ENCODE measurements around the gene AOC2. TPM values are rescaled to one million over a fixed set of nuclear protein-coding genes. Genes with fewer than 3 reads are reported as not detected.

The AOC2 gene
- total RNA-seq, 1 experiment from 2014 or later: 3.7 TPM

- no peak overlapping the region for H2AFZ ChIP-seq
- peaks cover 16% of the 10 kb centered on the region for H3K79me2 ChIP-seq (ENCODE audit: low read depth)
- DNase-seq: peak; percentile 40 to 58
- no peak overlapping the region for H3K4me3 ChIP-seq
- peaks cover 10% of the 10 kb centered on the region for H3F3A ChIP-seq (ENCODE audit: insufficient read depth, low read depth)
- CTCF ChIA-PET: interaction anchor here (0.5 kb wide), 1 partner anchor 926 kb away, joined by 3 read pairs; no protein-coding TSS in a partner anchor
- intact Hi-C loops (cut with micrococcal nuclease; ENCODE audit: unreplicated experiment): loop anchor here (5.0 kb wide), 2 partner anchors 98 to 243 kb away; partner anchors contain the start of gene PSMC3IP
- H3K36me3 ChIP-seq (ENCODE audit: low read depth): peaks cover 31% of the 10 kb centered on the region
- no peaks in the 10 kb centered on the region for H3K27me3 ChIP-seq (ENCODE audit: insufficient read depth, low read depth)
- H3K9me3 ChIP-seq (ENCODE audit: insufficient read depth, low read depth): no peaks in the 10 kb centered on the region
- peaks cover 10% of the 10 kb centered on the region for H3K4me1 ChIP-seq (replicated peaks; ENCODE audit: insufficient read depth)
- H3K4me2 ChIP-seq: no peak overlapping the region
- POLR2A ChIA-PET (ENCODE audit: unreplicated experiment): interaction anchor here (0.5 to 0.6 kb wide), 2 partner anchors 17 to 541 kb away, joined by 4 to 9 read pairs; no protein-coding TSS in a partner anchor
- H3K9me2 ChIP-seq (ENCODE audit: insufficient read depth): no peaks in the 10 kb centered on the region
- H4K20me1 ChIP-seq (ENCODE audit: insufficient read depth): no peaks in the 10 kb centered on the region
- no TSS peak for BruUV-seq (replicated peaks)
- H3K27ac ChIP-seq: no peak overlapping the region
- TF ChIP-seq EZH2 (IDR thresholded peaks at IDR 0.05; ENCODE audit: low read depth) (no peak), CTCF (conservative IDR thresholded peaks at IDR 0.05) (peak; percentile 83)
Observed at GRCh38 chr17:42819939-42820535, 24.3 kb upstream of the AOC2 start.

DNA sequence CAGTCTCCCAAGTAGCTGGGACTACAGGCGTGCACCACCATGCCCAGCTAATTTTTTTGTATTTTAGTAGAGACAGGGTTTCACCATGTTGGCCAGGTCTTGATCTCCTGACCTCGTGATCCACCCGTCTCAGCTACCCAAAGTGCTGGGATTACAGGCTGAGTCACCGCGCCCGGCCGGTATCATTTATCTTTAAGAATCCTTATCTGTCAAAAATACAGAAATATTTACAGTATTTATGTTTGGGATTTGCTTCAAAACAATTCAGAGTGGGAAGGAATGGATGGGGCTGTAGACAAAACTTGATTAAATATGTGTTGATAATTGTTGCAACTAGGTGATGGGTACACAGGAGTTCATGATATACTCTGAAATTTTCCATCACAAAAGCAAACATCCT, 23.2 kb upstream of the AOC2 start:
- no peak overlapping the region for H2AFZ ChIP-seq
- no TSS peak for BruUV-seq (replicated peaks)
- POLR2A ChIA-PET (ENCODE audit: unreplicated experiment): no interaction called here
- H3K9me3 ChIP-seq (ENCODE audit: insufficient read depth, low read depth): no peaks in the 10 kb centered on the region
- H3K27ac ChIP-seq: no peak overlapping the region
- intact Hi-C loops (cut with micrococcal nuclease; ENCODE audit: unreplicated experiment): loop anchor here (5.0 kb wide), 2 partner anchors 99 to 244 kb away; partner anchors contain the start of gene PSMC3IP
- no peak overlapping the region for H3K4me3 ChIP-seq
- H3K36me3 ChIP-seq (ENCODE audit: low read depth): peaks cover 27% of the 10 kb centered on the region
- peaks cover 10% of the 10 kb centered on the region for H3F3A ChIP-seq (ENCODE audit: insufficient read depth, low read depth)
- H3K4me2 ChIP-seq: no peak overlapping the region
- H3K79me2 ChIP-seq (ENCODE audit: low read depth): peaks cover 16% of the 10 kb centered on the region
- H3K4me1 ChIP-seq (replicated peaks; ENCODE audit: insufficient read depth): peaks cover 10% of the 10 kb centered on the region
- H3K27me3 ChIP-seq (ENCODE audit: insufficient read depth, low read depth): no peaks in the 10 kb centered on the region
- no peak for DNase-seq
- TF ChIP-seq CTCF (conservative IDR thresholded peaks at IDR 0.05): no peak
- no peak for TF ChIP-seq EZH2 (IDR thresholded peaks at IDR 0.05; ENCODE audit: low read depth)
- CTCF ChIA-PET: no interaction called here
- H4K20me1 ChIP-seq (ENCODE audit: insufficient read depth): no peaks in the 10 kb centered on the region
- H3K9me2 ChIP-seq (ENCODE audit: insufficient read depth): no peaks in the 10 kb centered on the region

- Histone ChIP-seq H3K79me2 (ENCODE audit: low read depth) (peaks cover 21% of the 10 kb centered on the region), H3K4me2 (no peak overlapping the region), H3K4me1 (replicated peaks; ENCODE audit: insufficient read depth) (peaks cover 17% of the 10 kb centered on the region), H3K9me2 (ENCODE audit: insufficient read depth) (no peaks in the 10 kb centered on the region), H3K27ac (no peak overlapping the region), H2AFZ (no peak overlapping the region), H4K20me1 (ENCODE audit: insufficient read depth) (no peaks in the 10 kb centered on the region), H3F3A (ENCODE audit: insufficient read depth, low read depth) (no peaks in the 10 kb centered on the region), H3K9me3 (ENCODE audit: insufficient read depth, low read depth) (no peaks in the 10 kb centered on the region), H3K4me3 (no peak overlapping the region), H3K27me3 (ENCODE audit: insufficient read depth, low read depth) (0 out of 2 replicates have a peak, but pooled peaks cover 4% of the 10 kb centered on the region), H3K36me3 (ENCODE audit: low read depth) (no peaks in the 10 kb centered on the region)
- BruUV-seq (replicated peaks): no TSS peak
- TF ChIP-seq CTCF (conservative IDR thresholded peaks at IDR 0.05) (no peak), EZH2 (IDR thresholded peaks at IDR 0.05; ENCODE audit: low read depth) (no peak)
- intact Hi-C loops (cut with micrococcal nuclease; ENCODE audit: unreplicated experiment): no loop called here
- DNase-seq: no peak
- ChIA-PET POLR2A (ENCODE audit: unreplicated experiment) (no interaction called here), CTCF (no interaction called here)
Observed at GRCh38 chr17:42827472-42827871, 16.9 kb upstream of the AOC2 start.
